ENCODE data around the gene AQP2. TPM values are rescaled to one million over a fixed set of nuclear protein-coding genes. Genes with fewer than 3 reads are reported as not detected.

Gene AQP2
- total RNA-seq, 1 experiment from 2014 or later, result not detected

GRCh38 chr12:49949866-49950265 lies 671 bp upstream of the AQP2 start:
- DNase-seq (ENCODE audit: low read depth, low spot score), result no peak
- Histone ChIP-seq H3K27me3 (ENCODE audit: insufficient read depth, low read length) (no peaks in the 10 kb centered on the region), H3K79me2 (ENCODE audit: insufficient read depth, low read length) (no peaks in the 10 kb centered on the region), H3K9me2 (ENCODE audit: insufficient read depth) (no peaks in the 10 kb centered on the region), H2AFZ (ENCODE audit: low read depth, low read length, poor library complexity, severe bottlenecking) (no peak overlapping the region), H3K4me1 (ENCODE audit: control insufficient read depth in 1 of 2, insufficient read depth in 2 of 2, low read length in 2 of 2) (peaks cover 3 to 13% of the 10 kb centered on the region in 2 experiments; a peak in 3 of 4 replicates), H3K27ac (ENCODE audit: low read depth, low read length) (no peak overlapping the region), H3K9ac (ENCODE audit: low read length) (no peak overlapping the region), H3K4me2 (ENCODE audit: low read length) (no peak overlapping the region), H3K36me3 (ENCODE audit: control insufficient read depth in 1 of 2, insufficient read depth in 2 of 2, low read length in 2 of 2) (no peaks in the 10 kb centered on the region), H4K20me1 (ENCODE audit: insufficient read depth) (no peaks in the 10 kb centered on the region), H3K9me3 (ENCODE audit: control insufficient read depth in 1 of 2, insufficient read depth in 1 of 2, low read depth in 1 of 2, low read length in 2 of 2) (no peaks in the 10 kb centered on the region), H3K4me3 (replicated peaks in 1 of 2; ENCODE audit: low read depth in 1 of 2, low read length in 2 of 2) (no peak overlapping the region)
- intact Hi-C loops (cut with micrococcal nuclease), result no loop called here
- ATAC-seq, result no peak
- CTCF ChIA-PET, result interaction anchor here (1.3 kb wide), 1 partner anchor 18 kb away, joined by 5 read pairs; no protein-coding TSS in a partner anchor
- BruUV-seq (replicated peaks), result no TSS peak
- TF ChIP-seq POLR2AphosphoS5 (IDR thresholded peaks at IDR 0.05; ENCODE audit: low read depth, low read length), result no peak
- no peak for TF ChIP-seq POLR2A (IDR thresholded peaks at IDR 0.05; ENCODE audit: borderline replicate concordance, extremely low read depth, insufficient read depth, insufficient read length)
- POLR2A ChIA-PET, result no interaction called here
- RAD21 ChIA-PET (ENCODE audit: low non-redundant PET in 1 of 2, low total read pairs in 2 of 2, uncharacterized antibody in 2 of 2, unreplicated experiment in 2 of 2), result no interaction called here

- DNase-seq (ENCODE audit: low read depth, low spot score) (no peak), ATAC-seq (no peak)
- H2AFZ ChIP-seq (ENCODE audit: low read depth, low read length, poor library complexity, severe bottlenecking), result no peak overlapping the region
- H3K9me2 ChIP-seq (ENCODE audit: insufficient read depth), result no peaks in the 10 kb centered on the region
- CTCF ChIA-PET, result no interaction called here
- no peak overlapping the region for H3K4me2 ChIP-seq (ENCODE audit: low read length)
- no peaks in the 10 kb centered on the region for H3K27me3 ChIP-seq (ENCODE audit: insufficient read depth, low read length)
- H3K4me3 ChIP-seq (replicated peaks in 1 of 2; ENCODE audit: low read depth in 1 of 2, low read length in 2 of 2), result no peak overlapping the region
- no peaks in the 10 kb centered on the region for H4K20me1 ChIP-seq (ENCODE audit: insufficient read depth)
- no peaks in the 10 kb centered on the region for H3K9me3 ChIP-seq (ENCODE audit: control insufficient read depth in 1 of 2, insufficient read depth in 1 of 2, low read depth in 1 of 2, low read length in 2 of 2)
- H3K4me1 ChIP-seq (ENCODE audit: control insufficient read depth in 1 of 2, insufficient read depth in 2 of 2, low read length in 2 of 2), result no peaks in the 10 kb centered on the region
- TF ChIP-seq YY1 (IDR thresholded peaks at IDR 0.05; ENCODE audit: extremely low read depth, insufficient replicate concordance, low read depth, low read length) (no peak), CTCF (IDR thresholded peaks at IDR 0.05 in 2 of 3, conservative IDR thresholded peaks at IDR 0.05 in 1 of 3; ENCODE audit: borderline replicate concordance in 1 of 3, insufficient read depth in 1 of 3, low read depth in 2 of 3, low read length in 2 of 3) (no peak), ZNF274 (IDR thresholded peaks at IDR 0.05; ENCODE audit: low read depth, low read length) (no peak), ZBTB33 (IDR thresholded peaks at IDR 0.05; ENCODE audit: extremely low read depth, insufficient replicate concordance, low read length) (no peak), EGR1 (IDR thresholded peaks at IDR 0.05; ENCODE audit: low read depth) (no peak), CEBPB (IDR thresholded peaks at IDR 0.05; ENCODE audit: low read depth) (no peak), CBX3 (IDR thresholded peaks at IDR 0.05; ENCODE audit: low read depth) (no peak), ATF3 (IDR thresholded peaks at IDR 0.05) (no peak), ELF1 (IDR thresholded peaks at IDR 0.05; ENCODE audit: borderline replicate concordance, low read depth) (no peak), TCF7L2 (IDR thresholded peaks at IDR 0.05; ENCODE audit: borderline replicate concordance, extremely low read depth, insufficient read depth, insufficient read length) (no peak), EZH2phosphoT487 (IDR thresholded peaks at IDR 0.05; ENCODE audit: borderline replicate concordance) (no peak), ZFX (IDR thresholded peaks at IDR 0.05) (no peak)
- RAD21 ChIA-PET (ENCODE audit: low non-redundant PET in 1 of 2, low total read pairs in 2 of 2, uncharacterized antibody in 2 of 2, unreplicated experiment in 2 of 2), result no interaction called here
- H3K9ac ChIP-seq (ENCODE audit: low read length), result no peak overlapping the region
- no peaks in the 10 kb centered on the region for H3K36me3 ChIP-seq (ENCODE audit: control insufficient read depth in 1 of 2, insufficient read depth in 2 of 2, low read length in 2 of 2)
- intact Hi-C loops (cut with micrococcal nuclease), result no loop called here
- no TSS peak for BruUV-seq (replicated peaks)
- no peaks in the 10 kb centered on the region for H3K79me2 ChIP-seq (ENCODE audit: insufficient read depth, low read length)
- no peak overlapping the region for H3K27ac ChIP-seq (ENCODE audit: low read depth, low read length)
- POLR2A ChIA-PET, result no interaction called here
Measured at GRCh38 chr12:49951411-49952240, 1.1 kb downstream of the AQP2 start.

Measured in HCT116 (cell line).